Measurements from ENCODE around the gene ZNF337.

Gene ZNF337

GRCh38 chr20:25624500-25624939, 72.1 kb downstream of the ZNF337 start:
- DNase-seq, result no peak
